Esophagus squamous epithelium (tissue), 5 donors: ENCODE results near the gene CDKN2B-AS1. TPM values are rescaled to one million over a fixed set of nuclear protein-coding genes. Genes with fewer than 3 reads are reported as not detected.

ENCODE experiments used
- DNase-seq: peaks from one replicate; lab custom pipeline; 2025; lab: John Stamatoyannopoulos, UW
- H3K27ac ChIP-seq, 4 donors: fragments of 200-600 bp; sonication (generic); one replicate each; pipeline ENCODE4 v1.5.1; 2016 to 2019; ENCODE audit warnings: mild to moderate bottlenecking in 1 of 4
- H3K27me3 ChIP-seq, 4 donors: fragments of 200-600 bp; sonication (generic); 1 replicate in 3 of 4; 2 replicates in 1 of 4; pipeline versions ENCODE4 v1.5.1 to v1.6.0; 2017 to 2021; ENCODE audit warnings: antibody characterized with exemption in 1 of 4
- H3K36me3 ChIP-seq, 3 donors: fragments of 200-600 bp; sonication (generic); one replicate each; pipeline ENCODE4 v1.5.1; 2016 to 2019
- H3K4me1 ChIP-seq, 3 donors: fragments of 200-600 bp; sonication (generic); one replicate each; pipeline ENCODE4 v1.5.1; 2017 to 2019
- H3K4me3 ChIP-seq, 4 donors: fragments of 200-600 bp; sonication (generic); 1 replicate in 3 of 4; 2 replicates in 1 of 4; pipeline ENCODE4 v1.5.1; 2016 to 2019; ENCODE audit warnings: mild to moderate bottlenecking in 2 of 4, moderate library complexity in 1 of 4
- H3K9me3 ChIP-seq, 3 donors: fragments of 200-600 bp; sonication (generic); one replicate each; pipeline ENCODE4 v1.5.1; 2016 to 2019
- CTCF ChIP-seq, 6 experiments: fragments of 450-650 bp in 4 of 6; fragments of 200-600 bp in 2 of 6; sonication (generic) in 2 of 6; IDR thresholded peaks; one replicate each; pipeline ENCODE4 v1.5.1; 2016 to 2019; ENCODE audit warnings: antibody characterized with exemption in 6 of 6, mild to moderate bottlenecking in 4 of 6, moderate library complexity in 4 of 6
- POLR2A ChIP-seq, 4 donors: fragments of 450-650 bp; IDR thresholded peaks; one replicate each; pipeline ENCODE4 v1.6.1; 2017; ENCODE audit warnings: antibody characterized with exemption in 4 of 4, mild to moderate bottlenecking in 4 of 4, moderate library complexity in 3 of 4
- WGBS, 2 donors: methylation state at CpG; one replicate each; pipeline ENCODE4 v1.1.5; 2018; 5-methylcytosine and 5-hydroxymethylcytosine counted together
- intact Hi-C: fragments of 100-400 bp; cut with DNase I; formaldehyde crosslinking; loops from one replicate; pipeline ENCODE4 v1.15.0; 2022
- small RNA-seq, 4 donors: library from RNA; depleted of rRNA; stranded (forward); fragments of <200 nt; gene quantifications; one replicate each; pipeline ENCODE3, GENCODE V24; 2016
- total RNA-seq, 4 donors: library from RNA; depleted of rRNA; stranded (reverse); fragments of >200 nt; gene quantifications; one replicate each; pipeline ENCODE4 v1.1.0, GENCODE V29; 2016
- donor health status: DM: yes; HTN: yes; CAD: no.

Gene CDKN2B-AS1
- total RNA-seq, 4 donors from 2014 or later, result 0.48 to 1.7 (median 0.80) TPM

DNA sequence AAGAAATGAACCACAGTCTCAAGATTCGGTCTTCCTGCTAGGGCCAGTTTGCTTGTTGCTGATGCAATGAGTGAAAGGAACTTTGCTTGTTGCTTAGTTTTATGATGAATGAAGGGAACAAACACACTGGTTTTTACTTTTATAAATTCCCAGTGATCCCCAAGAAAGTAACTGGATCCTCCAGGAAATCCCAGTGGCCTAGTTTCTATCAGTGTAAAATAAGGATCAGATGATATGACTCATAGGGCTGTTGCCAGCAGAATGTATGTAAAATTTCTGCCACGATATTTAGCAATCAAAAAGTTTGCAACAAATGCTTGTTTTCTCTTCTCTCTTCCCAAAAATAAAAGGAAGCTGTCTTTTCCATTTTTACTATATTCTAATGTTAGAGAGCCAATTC, 174.7 kb downstream of the CDKN2B-AS1 start:
- H3K9me3 ChIP-seq, result no peaks in the 10 kb centered on the region
- H3K36me3 ChIP-seq, result no peaks in the 10 kb centered on the region
- no peak for TF ChIP-seq CTCF (IDR thresholded peaks at IDR 0.05)
- TF ChIP-seq POLR2A (IDR thresholded peaks at IDR 0.05), result no peak
- WGBS, 2 donors, result 53% methylated on average over 2 of the region's 2 CpGs
- no peaks in the 10 kb centered on the region for H3K4me1 ChIP-seq
- H3K27ac ChIP-seq, result no peak overlapping the region
- H3K27me3 ChIP-seq, result no peaks in the 10 kb centered on the region
- DNase-seq, result no peak
- H3K4me3 ChIP-seq, result no peak overlapping the region
- intact Hi-C loops, result no loop called here

GRCh38 chr9:22169727-22170503, 175.3 kb downstream of the CDKN2B-AS1 start:
- no peak overlapping the region for H3K27ac ChIP-seq
- H3K4me3 ChIP-seq, result no peak overlapping the region
- 64 to 76% methylated on average over 1 of the region's 1 CpG for WGBS, 2 donors

More at GRCh38 chr9:22169727-22170503, 175.3 kb downstream of the CDKN2B-AS1 start:
- Histone ChIP-seq H3K9me3 (no peaks in the 10 kb centered on the region), H3K4me1 (no peaks in the 10 kb centered on the region), H3K36me3 (no peaks in the 10 kb centered on the region), H3K27me3 (no peaks in the 10 kb centered on the region)
- intact Hi-C loops, result no loop called here
- TF ChIP-seq POLR2A (IDR thresholded peaks at IDR 0.05) (no peak), CTCF (IDR thresholded peaks at IDR 0.05) (no peak)
- no peak for DNase-seq

Small RNAs within 50 kb of the gene (small RNA-seq; reads per million reads assigned to genes)
- gene RF01909, result 0 reads per million in 4 donors
- gene RF02045, result 0 reads per million in 4 donors

Other genes with a start within 250 kb of the CDKN2B-AS1 start
- 10 to 100 TPM; 16.1 to 37.4 (median 27.6) TPM for gene MTAP, start 192.2 kb upstream of the CDKN2B-AS1 start, total RNA-seq
- 10 to 100 TPM in 1 of 4 donors, 1 to 10 TPM in 3; 1.5 to 20.2 (median 7.1) TPM for gene CDKN2A, start 399 bp upstream of the CDKN2B-AS1 start, total RNA-seq
- 100 to 1,000 TPM in 2 of 4 donors, 10 to 100 TPM in 2; 41.6 to 150 (median 87.6) TPM for gene CDKN2B, start 14.5 kb downstream of the CDKN2B-AS1 start, total RNA-seq